Left hindlimb (tissue), 1 donor: ENCODE data around the gene DNAJB9.

ENCODE experiments used
- DNase-seq: peaks from one replicate; pipeline ENCODE4 v3.0.0-alpha.2; 2018

The DNAJB9 gene

GRCh38 chr7:108570146-108570755, 577 bp downstream of the DNAJB9 start:
- DNase-seq: no peak

- DNase-seq: no peak
Observed at GRCh38 chr7:108572480-108572879, 2.8 kb downstream of the DNAJB9 start.

- no peak for DNase-seq
Observed at GRCh38 chr7:108575156-108575555, 5.5 kb downstream of the DNAJB9 start.

GRCh38 chr7:108576116-108576515, 6.4 kb downstream of the DNAJB9 start:
- DNase-seq: no peak

- no peak for DNase-seq
Observed at GRCh38 chr7:108578937-108579336, 9.3 kb downstream of the DNAJB9 start.

- no peak for DNase-seq
Observed at GRCh38 chr7:108580298-108580697, 10.6 kb downstream of the DNAJB9 start.

- DNase-seq: no peak
Observed at GRCh38 chr7:108581655-108582491, 12.2 kb downstream of the DNAJB9 start.

GRCh38 chr7:108584211-108584610, 14.5 kb downstream of the DNAJB9 start:
- no peak for DNase-seq

- no peak for DNase-seq
Observed at GRCh38 chr7:108585843-108586242, 16.2 kb downstream of the DNAJB9 start.

- no peak for DNase-seq
Observed at GRCh38 chr7:108586274-108586710, 16.6 kb downstream of the DNAJB9 start.

GRCh38 chr7:108589199-108589598, 19.5 kb downstream of the DNAJB9 start:
- no peak for DNase-seq

- DNase-seq: no peak
Observed at GRCh38 chr7:108589874-108590273, 20.2 kb downstream of the DNAJB9 start.

- DNase-seq: no peak
Observed at GRCh38 chr7:108590606-108591005, 20.9 kb downstream of the DNAJB9 start.

GRCh38 chr7:108592646-108593201, 23.1 kb downstream of the DNAJB9 start:
- no peak for DNase-seq

GRCh38 chr7:108596560-108596959, 26.9 kb downstream of the DNAJB9 start:
- no peak for DNase-seq

GRCh38 chr7:108598153-108598552, 28.5 kb downstream of the DNAJB9 start:
- DNase-seq: no peak

- DNase-seq: no peak
Observed at GRCh38 chr7:108598914-108599580, 29.4 kb downstream of the DNAJB9 start.

GRCh38 chr7:108600399-108600798, 30.7 kb downstream of the DNAJB9 start:
- DNase-seq: no peak

GRCh38 chr7:108603656-108604306, 34.1 kb downstream of the DNAJB9 start:
- no peak for DNase-seq

GRCh38 chr7:108604307-108605077, 34.8 kb downstream of the DNAJB9 start:
- no peak for DNase-seq

- DNase-seq: no peak
Observed at GRCh38 chr7:108605559-108606201, 36.0 kb downstream of the DNAJB9 start.

- DNase-seq: no peak
Observed at GRCh38 chr7:108609643-108610042, 40.0 kb downstream of the DNAJB9 start.
